HG03575 (cell line): ENCODE measurements around the gene PDE4D.
"Not testable (repeated sequence)": the region's sequence is repeated elsewhere in the genome, so short reads cannot be mapped to it uniquely, and the experiment has no call there.

Source experiments
- ATAC-seq: cut with Tn5 transposase; IDR thresholded peaks from one replicate; pipeline ENCODE4 v1.9.1; 2021; ENCODE audit not compliant: unreplicated experiment, insufficient number of reproducible peaks, low FRiP score; ENCODE audit errors: extremely low read depth

Gene PDE4D

GRCh38 chr5:59685191-59685530, 208.4 kb downstream of the PDE4D start:
- no peak for ATAC-seq

DNA sequence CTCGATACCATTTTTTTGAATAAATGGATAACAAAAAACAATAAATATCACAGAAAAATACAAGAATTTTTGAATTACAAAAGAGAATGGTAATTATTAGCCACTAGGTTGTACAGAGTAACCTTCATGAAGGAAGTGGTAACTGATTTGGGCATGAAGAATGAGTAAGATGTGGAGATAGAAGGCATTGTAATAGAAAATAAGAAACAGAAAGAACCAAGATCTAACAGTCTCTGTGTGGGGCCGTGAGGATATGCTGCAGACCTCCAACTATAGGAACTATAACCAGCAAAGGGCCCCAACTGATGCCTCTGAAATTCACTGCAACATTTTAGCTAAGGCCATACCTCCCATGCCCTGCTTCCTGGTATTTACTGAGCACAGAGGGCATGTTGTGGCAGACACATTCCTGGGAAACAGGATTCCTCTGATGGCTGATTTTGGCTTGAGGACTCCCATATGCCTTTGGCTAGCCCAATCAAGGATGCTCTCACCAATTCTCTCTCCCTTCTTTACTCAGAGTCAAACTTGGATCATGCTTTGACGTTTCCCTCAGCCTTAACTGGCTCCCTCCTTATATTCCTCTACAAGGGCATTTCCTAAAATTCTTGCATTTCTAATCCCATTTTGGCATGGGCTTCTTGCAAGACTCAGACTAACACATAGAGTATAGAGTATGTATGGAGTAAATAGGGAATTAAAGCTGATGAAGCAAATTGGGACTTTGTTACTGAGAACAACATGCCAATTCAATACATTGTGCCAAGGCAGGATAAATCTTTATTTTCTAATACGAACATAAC, 208.9 kb downstream of the PDE4D start:
- ATAC-seq, result no peak

GRCh38 chr5:59683311-59683710, 210.2 kb downstream of the PDE4D start:
- no peak for ATAC-seq

DNA sequence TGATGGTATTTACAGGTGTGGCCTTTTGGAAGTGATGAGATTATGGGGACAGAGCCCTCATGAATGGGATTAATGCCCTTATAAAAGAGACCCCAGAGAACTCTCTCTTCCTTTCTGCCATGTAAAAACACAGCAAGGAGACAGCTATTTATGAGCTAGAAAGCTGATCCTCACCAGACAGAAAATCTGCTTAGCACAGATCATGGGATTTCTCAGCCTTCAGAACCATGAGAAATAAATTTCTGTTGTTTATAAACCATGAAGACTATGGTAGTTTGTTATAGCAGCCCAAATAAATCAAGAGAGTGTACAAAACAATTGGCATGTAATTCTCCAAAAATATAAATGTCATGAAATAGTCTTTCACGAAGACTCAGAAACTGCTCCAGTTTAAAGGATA, 211.0 kb downstream of the PDE4D start:
- ATAC-seq, result no peak

- ATAC-seq, result no peak
Measured at GRCh38 chr5:59678943-59679342, 214.6 kb downstream of the PDE4D start.

DNA sequence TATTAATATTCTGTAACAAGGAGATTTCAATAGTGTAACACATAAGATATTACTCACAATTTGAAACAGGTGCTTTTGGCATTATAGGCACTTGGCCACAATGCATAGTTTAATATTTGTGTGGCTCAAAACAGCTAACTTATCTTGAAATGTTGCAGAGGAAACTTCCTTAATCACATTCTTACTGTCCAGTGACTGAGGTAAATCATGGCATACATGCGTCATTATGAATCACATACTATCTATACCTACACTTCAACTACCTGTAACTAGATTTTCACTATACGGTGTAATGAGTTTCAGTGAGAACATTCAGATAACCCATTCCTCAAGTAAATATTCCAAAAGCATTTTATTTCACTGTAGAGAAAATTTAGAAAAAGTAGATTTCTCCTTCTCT, 218.8 kb downstream of the PDE4D start:
- no peak for ATAC-seq

DNA sequence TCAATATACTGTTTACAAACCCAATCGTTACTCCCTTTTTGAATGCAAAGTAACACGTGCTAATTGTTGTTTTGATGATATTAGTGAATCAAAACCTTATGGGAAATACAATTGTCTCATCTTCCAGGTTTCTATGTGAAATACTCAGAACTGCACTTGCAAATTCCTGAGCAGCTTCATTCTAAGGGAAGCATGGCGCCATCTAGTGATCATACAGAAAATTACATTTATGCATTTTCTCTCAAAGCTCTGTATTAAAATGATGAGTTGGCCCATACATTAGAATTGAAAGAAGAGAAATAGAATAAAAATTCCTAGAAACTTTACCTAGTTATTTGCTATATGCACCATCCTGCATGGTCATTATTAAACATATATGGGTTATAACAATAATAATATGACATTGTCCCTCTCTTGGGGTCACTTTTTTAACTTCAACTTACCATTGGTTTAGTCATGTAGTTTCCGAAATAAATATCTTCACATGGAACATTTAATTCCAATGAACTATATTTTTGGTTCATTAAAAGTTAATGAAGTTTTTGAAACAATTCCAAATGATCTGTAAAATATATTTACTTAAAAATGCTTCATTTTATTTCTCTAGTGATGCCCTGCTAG, 220.0 kb downstream of the PDE4D start:
- no peak for ATAC-seq

- ATAC-seq, result no peak
Measured at GRCh38 chr5:59666440-59667068, 227.0 kb downstream of the PDE4D start.

- not testable (repeated sequence) for ATAC-seq
Measured at GRCh38 chr5:59665832-59666203, 227.7 kb downstream of the PDE4D start.

DNA sequence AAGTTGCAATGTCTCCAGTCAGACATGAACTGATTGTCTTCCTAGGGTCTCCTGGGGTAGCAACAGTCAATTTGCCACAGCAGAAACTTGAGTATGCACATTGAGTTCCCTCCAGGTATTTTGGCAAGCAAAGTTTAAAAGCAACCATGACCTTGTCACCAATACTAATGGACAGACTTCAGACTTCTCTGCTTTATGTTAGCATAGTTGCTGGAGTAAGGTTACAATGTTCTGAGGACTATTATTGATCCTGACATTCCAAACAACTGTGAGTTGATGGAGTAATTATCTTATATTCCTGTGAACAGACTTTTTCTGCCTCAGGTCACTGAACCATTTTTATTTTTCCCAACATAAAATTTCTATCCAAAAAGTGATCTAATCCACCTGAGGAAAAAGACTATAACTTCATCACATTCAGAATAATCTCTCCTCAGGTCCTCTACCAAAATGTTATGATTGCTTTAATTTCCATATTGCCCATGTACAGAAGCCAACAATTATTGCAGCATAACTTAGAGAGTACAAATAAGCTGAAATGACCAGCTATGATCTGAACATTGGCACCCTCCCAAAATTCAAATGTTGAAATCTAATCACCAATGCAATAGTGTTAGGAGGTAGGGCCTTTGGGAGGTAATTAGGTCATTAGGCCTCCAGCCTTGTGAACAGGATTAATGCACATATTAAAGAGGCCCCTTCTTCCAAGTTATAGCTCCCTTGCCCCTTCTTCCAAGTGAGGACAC, 228.3 kb downstream of the PDE4D start:
- no peak for ATAC-seq

DNA sequence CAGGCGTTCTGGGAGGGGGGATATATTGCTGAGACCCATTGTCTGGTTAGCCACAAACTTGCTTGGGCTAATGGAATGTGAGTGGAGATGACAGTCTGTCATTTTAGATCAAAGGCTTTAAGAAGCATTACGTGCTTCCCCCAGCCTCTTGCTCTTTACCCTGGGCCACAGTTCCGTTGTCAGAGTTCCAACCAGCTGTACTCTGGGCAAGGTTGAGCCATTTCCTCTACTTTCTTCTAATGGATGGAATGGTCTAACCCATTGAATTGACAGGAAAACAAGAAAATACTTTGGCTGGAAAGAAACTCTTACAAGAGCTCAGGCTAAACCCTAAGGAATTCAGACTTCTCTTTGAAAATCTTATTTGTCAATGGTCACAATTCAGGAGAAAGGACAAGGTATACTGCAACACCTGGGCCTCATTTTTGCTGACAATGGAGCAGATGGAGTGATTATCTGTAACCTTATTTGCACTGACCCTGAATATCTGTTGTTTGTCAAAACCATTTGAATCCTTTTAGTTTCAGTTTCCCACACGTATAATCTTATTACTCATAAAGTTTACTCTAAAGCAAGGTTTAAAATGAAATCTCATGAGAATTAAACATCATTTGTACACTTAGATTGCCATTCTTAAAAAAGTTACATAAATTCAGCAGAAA, 231.4 kb downstream of the PDE4D start:
- ATAC-seq, result peak; percentile 38

DNA sequence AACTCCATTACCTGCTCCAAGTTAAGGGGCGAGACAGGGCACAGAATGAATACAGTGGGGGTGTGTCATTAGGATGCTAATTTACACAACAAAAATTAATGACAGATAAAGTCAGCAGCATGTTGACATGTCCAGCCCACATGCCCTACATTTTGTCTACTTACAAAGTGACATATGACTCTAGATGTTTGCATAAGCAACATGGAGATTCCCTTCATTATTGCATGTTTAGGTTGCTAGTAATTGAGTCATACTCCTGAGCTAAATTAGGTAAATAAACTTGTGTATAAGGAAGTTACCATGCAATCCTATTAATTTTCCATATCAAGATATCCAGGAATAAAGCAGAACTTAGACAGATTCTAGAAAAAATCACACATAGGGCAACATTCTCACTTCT, 232.2 kb downstream of the PDE4D start:
- no peak for ATAC-seq

DNA sequence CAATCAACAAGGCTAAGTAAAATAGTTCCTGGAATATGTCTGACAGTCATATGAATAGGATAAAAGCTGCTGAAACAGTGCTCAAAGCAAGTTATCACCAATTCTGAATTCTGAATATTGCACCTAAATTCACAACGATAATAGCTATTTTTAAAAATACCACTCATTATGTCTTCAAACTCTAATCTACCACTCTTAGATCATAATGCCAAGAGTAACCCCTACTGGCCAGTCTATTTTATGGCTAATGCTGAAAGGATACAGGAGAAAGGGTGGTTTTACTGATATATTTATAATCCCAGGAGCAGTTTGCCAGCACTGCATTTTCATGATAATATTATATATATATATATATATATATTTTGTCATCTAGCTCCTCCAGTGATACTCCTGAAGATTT, 232.8 kb downstream of the PDE4D start:
- ATAC-seq, result no peak

DNA sequence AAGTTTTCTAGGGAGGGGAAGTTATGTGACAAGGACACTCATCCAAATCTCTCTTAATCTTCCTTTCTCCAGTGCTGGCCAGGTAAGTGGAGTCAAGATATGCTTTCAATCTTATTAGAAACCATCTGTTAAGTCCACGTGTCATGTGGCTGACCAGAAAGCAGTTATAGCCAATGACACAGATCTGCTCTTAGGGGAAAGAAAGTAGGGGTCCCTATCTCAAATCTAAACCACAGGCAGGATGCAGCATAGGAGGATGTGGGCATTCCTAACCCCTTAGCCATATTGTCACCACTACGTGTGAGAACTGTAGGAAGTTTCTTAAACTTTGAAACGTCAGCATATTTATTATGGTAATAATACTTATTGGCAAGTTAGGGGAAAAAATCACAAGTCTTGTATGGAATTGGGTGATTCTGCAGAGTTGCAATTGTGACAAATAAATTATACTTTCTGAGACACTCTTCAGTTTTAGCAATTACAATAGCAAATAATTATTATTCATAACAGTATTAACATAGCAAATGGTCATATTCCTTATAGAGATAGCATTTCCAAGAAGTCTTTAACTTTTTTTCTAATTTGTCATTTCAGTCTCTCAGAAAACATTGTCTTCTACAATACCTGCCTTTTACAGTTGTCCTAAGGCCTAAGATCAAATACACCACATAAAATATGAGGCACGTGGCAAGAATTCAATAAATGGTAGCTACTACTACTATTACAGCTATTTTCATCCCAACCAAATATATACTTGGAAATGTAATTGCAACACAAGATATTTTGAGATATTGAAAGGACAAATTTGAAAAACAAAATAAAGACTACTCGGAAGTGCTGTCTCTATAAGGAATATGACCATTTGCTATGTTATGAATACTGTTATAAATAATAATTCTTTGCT, 236.9 kb downstream of the PDE4D start:
- ATAC-seq, result no peak

DNA sequence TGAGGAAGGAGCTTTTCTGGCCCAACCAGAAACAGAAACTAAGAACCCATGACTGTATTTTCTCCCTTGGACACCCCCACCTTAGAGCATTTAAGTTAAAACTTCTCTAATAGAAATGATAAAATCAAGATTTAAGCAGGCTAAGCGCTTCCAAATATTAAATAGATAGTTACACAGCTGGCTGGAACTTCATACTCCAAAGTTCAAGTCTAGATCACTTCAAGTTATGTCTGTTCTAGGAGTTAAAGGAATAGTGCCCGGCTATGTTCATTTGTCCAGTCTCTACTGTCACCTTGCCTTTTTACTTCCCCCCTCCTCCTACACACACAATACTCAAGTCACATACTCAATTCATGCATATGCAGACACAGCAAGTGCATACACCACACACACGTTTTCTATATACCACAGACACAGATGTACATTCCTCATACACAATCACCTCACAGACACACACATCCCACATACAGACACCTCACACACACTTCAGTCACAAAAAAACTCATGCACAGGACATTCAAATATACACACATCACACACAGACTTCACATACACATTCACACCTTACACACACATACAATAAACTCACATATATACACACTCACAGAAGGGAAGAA, 237.7 kb downstream of the PDE4D start:
- ATAC-seq, result no peak

- ATAC-seq, result no peak
Measured at GRCh38 chr5:59654691-59655090, 238.8 kb downstream of the PDE4D start.

- ATAC-seq, result no peak
Measured at GRCh38 chr5:59652449-59652848, 241.1 kb downstream of the PDE4D start.
